Vagina (tissue), 2 donors: ENCODE results near the gene SLBP.

Source experiments
- POLR2A ChIP-seq, 2 donors: fragments of 450-650 bp; IDR thresholded peaks; one replicate each; pipeline ENCODE4 v1.6.1; 2017; ENCODE audit warnings: antibody characterized with exemption in 2 of 2, mild to moderate bottlenecking in 2 of 2, moderate library complexity in 2 of 2
- TF ChIP-seq, protein P1 (sequence below), 3 experiments: fragments of 450-650 bp in 2 of 3; fragments of 200-600 bp in 1 of 3; sonication (generic) in 1 of 3; IDR thresholded peaks; one replicate each; pipeline ENCODE4 v1.5.1; 2017 to 2019; ENCODE audit warnings: antibody characterized with exemption in 3 of 3, mild to moderate bottlenecking in 2 of 3, moderate library complexity in 2 of 3

DNA sequence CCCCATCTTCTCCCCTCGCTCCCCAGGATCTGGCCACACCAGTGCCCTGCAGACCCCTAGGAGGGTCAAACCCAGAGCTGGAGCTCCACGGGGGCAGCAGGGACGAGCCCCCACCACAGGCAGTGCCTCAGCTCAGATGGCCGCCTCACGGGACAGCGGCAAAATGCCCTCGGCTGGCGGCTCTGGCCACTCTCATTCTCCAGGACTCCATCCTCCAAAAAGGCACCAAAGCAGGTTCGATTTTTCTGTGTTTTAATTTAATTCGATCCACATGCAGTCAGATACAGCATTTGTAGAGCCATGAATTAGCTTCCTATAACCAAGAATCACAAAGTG, 36.3 kb downstream of the SLBP start:
- TF ChIP-seq, protein P1, sequence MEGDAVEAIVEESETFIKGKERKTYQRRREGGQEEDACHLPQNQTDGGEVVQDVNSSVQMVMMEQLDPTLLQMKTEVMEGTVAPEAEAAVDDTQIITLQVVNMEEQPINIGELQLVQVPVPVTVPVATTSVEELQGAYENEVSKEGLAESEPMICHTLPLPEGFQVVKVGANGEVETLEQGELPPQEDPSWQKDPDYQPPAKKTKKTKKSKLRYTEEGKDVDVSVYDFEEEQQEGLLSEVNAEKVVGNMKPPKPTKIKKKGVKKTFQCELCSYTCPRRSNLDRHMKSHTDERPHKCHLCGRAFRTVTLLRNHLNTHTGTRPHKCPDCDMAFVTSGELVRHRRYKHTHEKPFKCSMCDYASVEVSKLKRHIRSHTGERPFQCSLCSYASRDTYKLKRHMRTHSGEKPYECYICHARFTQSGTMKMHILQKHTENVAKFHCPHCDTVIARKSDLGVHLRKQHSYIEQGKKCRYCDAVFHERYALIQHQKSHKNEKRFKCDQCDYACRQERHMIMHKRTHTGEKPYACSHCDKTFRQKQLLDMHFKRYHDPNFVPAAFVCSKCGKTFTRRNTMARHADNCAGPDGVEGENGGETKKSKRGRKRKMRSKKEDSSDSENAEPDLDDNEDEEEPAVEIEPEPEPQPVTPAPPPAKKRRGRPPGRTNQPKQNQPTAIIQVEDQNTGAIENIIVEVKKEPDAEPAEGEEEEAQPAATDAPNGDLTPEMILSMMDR (IDR thresholded peaks at IDR 0.05): no peak
- no peak for TF ChIP-seq POLR2A (IDR thresholded peaks at IDR 0.05)
